IPS-20b (cell line): ENCODE measurements around the gene TTLL3.
A peak's percentile ranks its signal among the peaks of the same experiment; 100 is the strongest.

Experiments
- H3K27ac ChIP-seq: one replicate; pipeline ENCODE4 v1.5.1; 2013; ENCODE audit warnings: low read length
- H3K27me3 ChIP-seq: 2 replicates; pipeline ENCODE4 v1.6.1; 2013; ENCODE audit warnings: mild to moderate bottlenecking, low read length, inconsistent platforms; ENCODE audit not compliant: insufficient read depth
- H3K36me3 ChIP-seq: 2 replicates; pipeline ENCODE4 v1.6.1; 2013; ENCODE audit warnings: low read depth, mild to moderate bottlenecking, inconsistent platforms, low read length, moderate library complexity; ENCODE audit not compliant: insufficient read depth
- H3K4me1 ChIP-seq: 2 replicates; pipeline ENCODE4 v1.6.1; 2013; ENCODE audit warnings: mild to moderate bottlenecking, control low read depth, inconsistent platforms, low read length, moderate library complexity; ENCODE audit not compliant: insufficient read depth
- H3K4me3 ChIP-seq: 2 replicates; pipeline ENCODE4 v1.5.1; 2013; ENCODE audit warnings: mild to moderate bottlenecking, low read length, inconsistent platforms
- H3K9ac ChIP-seq: 2 replicates; pipeline ENCODE4 v1.6.1; 2013; ENCODE audit warnings: low read depth, mild to moderate bottlenecking, inconsistent platforms, low read length, moderate library complexity
- H3K9me3 ChIP-seq: 2 replicates; pipeline ENCODE4 v1.6.1; 2013; ENCODE audit warnings: mild to moderate bottlenecking, low read depth, low read length, inconsistent platforms; ENCODE audit not compliant: insufficient read depth

TTLL3 gene

DNA sequence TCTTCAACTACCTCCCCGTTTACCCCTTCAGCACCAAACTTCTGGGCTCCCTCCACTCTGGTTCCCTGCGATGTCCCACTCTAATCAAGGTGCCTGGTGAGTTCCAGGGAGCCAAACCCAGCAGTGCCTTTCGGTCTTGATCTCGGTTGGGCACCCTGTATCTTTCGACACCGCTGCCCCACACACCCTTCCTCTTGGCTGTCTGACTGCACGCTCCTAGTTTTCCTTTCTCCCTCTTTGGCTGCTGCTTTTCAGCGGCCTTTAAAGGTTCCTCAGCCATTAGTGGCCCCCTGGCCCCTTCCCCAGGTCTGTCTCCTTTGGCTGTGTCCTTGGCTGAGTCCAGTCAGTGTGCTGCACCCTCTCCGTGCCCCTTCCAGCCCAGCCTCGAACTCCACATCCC lies 784 bp downstream of the TTLL3 start:
- peak overlapping the region; percentile 72 for H3K4me3 ChIP-seq
- H3K4me1 ChIP-seq: peaks cover 3% of the 10 kb centered on the region; the same call in 1 of the 2 replicates
- no peaks in the 10 kb centered on the region for H3K9me3 ChIP-seq
- peaks cover 14% of the 10 kb centered on the region for H3K36me3 ChIP-seq
- peaks cover 16% of the 10 kb centered on the region for H3K27me3 ChIP-seq
- H3K9ac ChIP-seq: no peak overlapping the region
- no peak overlapping the region for H3K27ac ChIP-seq

DNA sequence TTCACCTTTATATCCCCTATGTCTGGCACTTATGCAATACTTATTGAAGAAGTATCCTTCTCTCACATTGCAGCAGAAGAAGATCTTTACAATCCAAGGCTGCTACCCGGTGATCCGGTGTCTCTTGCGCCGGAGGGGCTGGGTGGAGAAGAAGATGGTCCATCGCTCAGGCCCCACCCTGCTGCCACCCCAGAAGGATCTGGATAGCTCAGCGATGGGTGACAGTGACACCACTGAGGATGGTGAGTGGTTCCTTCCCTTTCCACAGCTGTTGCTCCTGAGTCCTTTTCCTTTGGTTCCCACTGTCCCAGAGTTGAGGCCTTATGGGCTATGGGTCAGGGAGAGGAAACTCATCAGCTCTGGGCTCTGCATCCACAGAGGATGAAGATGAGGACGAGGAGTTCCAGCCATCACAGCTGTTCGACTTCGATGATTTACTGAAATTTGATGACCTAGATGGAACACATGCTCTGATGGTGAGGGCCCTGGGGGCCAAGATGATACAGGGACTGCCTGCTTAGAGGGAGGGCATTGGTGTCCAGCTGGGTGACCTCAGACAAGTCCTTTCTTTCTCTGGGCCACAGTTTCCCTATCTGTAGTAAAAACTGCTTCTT lies 2.9 kb downstream of the TTLL3 start:
- Histone ChIP-seq H3K4me1 (peaks cover 3% of the 10 kb centered on the region; the same call in 1 of the 2 replicates), H3K36me3 (no peaks in the 10 kb centered on the region), H3K4me3 (no peak overlapping the region), H3K9me3 (no peaks in the 10 kb centered on the region), H3K27ac (no peak overlapping the region), H3K27me3 (peaks cover 16% of the 10 kb centered on the region), H3K9ac (no peak overlapping the region)

- H3K4me1 ChIP-seq: no peaks in the 10 kb centered on the region
Observed at GRCh38 chr3:9815986-9816385, 5.9 kb downstream of the TTLL3 start.

DNA sequence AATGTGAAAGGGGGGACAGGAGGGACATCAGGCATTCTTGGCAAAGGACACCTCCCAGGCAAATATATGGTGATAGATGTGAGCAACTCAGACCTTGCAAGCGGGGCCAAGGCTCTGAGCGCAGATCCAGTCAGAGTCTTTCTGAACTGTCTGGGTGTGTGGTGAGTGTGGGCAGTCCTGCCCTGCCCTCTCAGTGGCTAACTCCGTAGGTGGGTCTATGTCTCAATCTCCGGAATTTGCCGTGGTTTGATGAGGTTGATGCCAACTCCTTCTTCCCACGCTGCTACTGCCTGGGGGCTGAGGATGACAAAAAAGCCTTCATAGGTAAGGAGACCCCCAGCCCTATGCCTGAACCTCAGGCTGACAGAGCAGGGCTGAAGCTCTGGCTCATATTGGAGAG lies 7.4 kb downstream of the TTLL3 start:
- H3K27ac ChIP-seq: no peak overlapping the region
- no peaks in the 10 kb centered on the region for H3K27me3 ChIP-seq
- no peak overlapping the region for H3K9ac ChIP-seq
- H3K9me3 ChIP-seq: no peaks in the 10 kb centered on the region
- 0 out of 2 replicates have a peak, but pooled peaks cover 2% of the 10 kb centered on the region for H3K4me1 ChIP-seq
- H3K36me3 ChIP-seq: no peaks in the 10 kb centered on the region
- no peak overlapping the region for H3K4me3 ChIP-seq

More at GRCh38 chr3:9815986-9816385, 5.9 kb downstream of the TTLL3 start:
- Histone ChIP-seq H3K27ac (no peak overlapping the region), H3K36me3 (no peaks in the 10 kb centered on the region), H3K4me3 (no peak overlapping the region), H3K9me3 (no peaks in the 10 kb centered on the region), H3K9ac (no peak overlapping the region), H3K27me3 (peaks cover 10% of the 10 kb centered on the region)

DNA sequence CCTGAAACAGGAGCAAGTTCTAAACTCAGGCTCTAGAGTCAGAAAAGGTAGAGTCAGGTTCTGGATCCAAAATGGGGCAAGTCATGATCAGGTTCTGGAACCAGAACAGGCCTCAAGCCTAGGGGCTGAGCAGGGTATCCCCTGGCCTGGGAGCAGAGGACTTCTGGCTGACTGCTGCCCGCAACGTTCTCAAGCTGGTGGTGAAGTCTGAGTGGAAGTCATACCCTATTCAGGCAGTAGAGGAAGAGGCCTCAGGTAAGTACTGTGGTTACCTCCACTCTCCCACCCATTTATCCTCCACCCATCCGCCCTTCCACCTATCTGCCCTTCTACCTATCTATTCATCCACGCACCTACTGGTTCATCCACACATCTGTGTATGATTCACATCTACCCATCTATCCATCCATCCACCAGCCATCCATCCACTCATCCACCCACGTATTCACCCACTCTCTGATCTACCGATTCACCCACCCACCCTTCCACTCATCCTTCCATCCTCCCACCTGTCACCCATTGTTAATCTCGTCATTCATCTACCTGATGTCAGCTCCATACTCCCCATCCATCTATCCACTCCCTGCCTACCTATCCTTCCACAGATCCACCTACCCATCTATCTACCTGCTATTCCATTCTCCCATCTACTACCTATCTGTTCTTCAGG lies 8.7 kb downstream of the TTLL3 start:
- H3K9ac ChIP-seq: no peak overlapping the region
- no peaks in the 10 kb centered on the region for H3K9me3 ChIP-seq
- 0 out of 2 replicates have a peak, but pooled peaks cover 2% of the 10 kb centered on the region for H3K4me1 ChIP-seq
- H3K27me3 ChIP-seq: no peaks in the 10 kb centered on the region
- H3K4me3 ChIP-seq: no peak overlapping the region
- no peak overlapping the region for H3K27ac ChIP-seq
- H3K36me3 ChIP-seq: no peaks in the 10 kb centered on the region

DNA sequence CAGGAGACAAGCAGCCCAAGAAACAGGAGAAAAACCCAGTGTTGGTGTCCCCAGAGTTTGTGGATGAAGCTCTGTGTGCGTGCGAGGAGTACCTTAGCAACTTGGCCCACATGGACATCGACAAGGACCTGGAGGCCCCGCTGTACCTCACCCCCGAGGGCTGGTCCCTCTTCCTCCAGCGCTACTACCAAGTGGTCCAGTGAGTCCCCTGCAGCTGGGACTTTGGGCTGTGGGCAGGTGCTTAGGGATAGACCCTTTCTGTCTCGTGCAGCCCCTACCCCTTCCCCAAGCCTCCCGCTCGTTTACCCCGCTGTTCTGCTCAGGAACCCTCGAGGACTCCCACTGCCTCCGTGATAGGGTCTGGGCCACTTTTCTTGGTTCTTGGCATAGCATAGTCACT lies 10.5 kb downstream of the TTLL3 start:
- Histone ChIP-seq H3K27me3 (no peaks in the 10 kb centered on the region), H3K27ac (no peak overlapping the region), H3K36me3 (no peaks in the 10 kb centered on the region), H3K4me1 (0 out of 2 replicates have a peak, but pooled peaks cover 2% of the 10 kb centered on the region), H3K9me3 (no peaks in the 10 kb centered on the region), H3K9ac (no peak overlapping the region), H3K4me3 (no peak overlapping the region)

DNA sequence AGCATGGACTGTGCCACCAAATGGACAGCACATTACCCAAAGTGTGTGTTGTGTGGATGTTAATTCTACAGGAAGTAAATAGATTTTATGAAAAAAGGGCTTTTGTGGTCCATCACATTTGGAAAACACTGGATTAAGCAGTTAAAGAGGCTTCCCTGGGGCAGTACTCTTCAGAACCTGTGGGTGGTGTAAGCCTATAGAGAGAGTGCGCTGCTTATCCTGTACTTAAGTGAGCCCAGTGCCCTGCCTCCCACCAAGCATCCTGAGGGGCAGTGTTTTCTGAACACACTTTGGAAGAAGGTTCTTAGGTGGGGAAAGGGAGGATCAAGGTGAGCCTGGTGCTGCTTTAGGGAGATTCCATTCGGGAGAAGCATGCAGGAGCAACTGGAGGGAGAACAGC lies 10.9 kb downstream of the TTLL3 start:
- Histone ChIP-seq H3K36me3 (no peaks in the 10 kb centered on the region), H3K4me1 (0 out of 2 replicates have a peak, but pooled peaks cover 2% of the 10 kb centered on the region), H3K9ac (no peak overlapping the region), H3K27ac (no peak overlapping the region), H3K9me3 (no peaks in the 10 kb centered on the region), H3K27me3 (no peaks in the 10 kb centered on the region), H3K4me3 (no peak overlapping the region)

DNA sequence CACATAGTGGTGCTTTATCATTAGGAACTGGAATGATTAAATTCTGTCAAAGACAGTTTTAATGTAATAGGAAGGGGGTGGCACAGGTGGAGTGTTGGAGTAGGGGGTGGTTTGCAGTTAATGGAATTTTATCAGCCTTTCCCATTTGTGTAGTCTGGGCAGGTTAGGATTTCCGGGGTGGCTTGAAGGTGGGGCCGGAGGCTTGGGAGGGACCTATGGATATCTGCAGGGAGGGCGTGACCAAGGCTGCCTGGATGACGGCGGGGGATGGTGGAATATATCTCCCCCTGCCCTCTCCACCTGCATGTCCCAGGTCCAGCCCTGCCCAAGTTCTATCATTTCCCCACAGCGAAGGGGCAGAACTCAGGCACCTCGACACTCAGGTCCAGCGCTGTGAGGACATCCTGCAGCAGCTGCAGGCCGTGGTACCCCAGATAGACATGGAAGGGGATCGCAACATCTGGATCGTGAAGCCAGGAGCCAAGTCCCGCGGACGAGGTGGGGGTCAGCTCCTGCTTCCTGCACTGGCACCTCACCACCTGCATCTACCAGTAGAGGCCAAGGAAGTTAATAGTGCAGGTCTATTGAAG lies 15.5 kb downstream of the TTLL3 start:
- no peaks in the 10 kb centered on the region for H3K36me3 ChIP-seq
- H3K4me3 ChIP-seq: no peak overlapping the region
- H3K9me3 ChIP-seq: no peaks in the 10 kb centered on the region
- H3K27me3 ChIP-seq: no peaks in the 10 kb centered on the region
- H3K27ac ChIP-seq: no peak overlapping the region
- H3K4me1 ChIP-seq: 0 out of 2 replicates have a peak, but pooled peaks cover 2% of the 10 kb centered on the region
- 0 out of 2 replicates have a peak overlapping the region, but pooled peaks have one; percentile 34 for H3K9ac ChIP-seq

DNA sequence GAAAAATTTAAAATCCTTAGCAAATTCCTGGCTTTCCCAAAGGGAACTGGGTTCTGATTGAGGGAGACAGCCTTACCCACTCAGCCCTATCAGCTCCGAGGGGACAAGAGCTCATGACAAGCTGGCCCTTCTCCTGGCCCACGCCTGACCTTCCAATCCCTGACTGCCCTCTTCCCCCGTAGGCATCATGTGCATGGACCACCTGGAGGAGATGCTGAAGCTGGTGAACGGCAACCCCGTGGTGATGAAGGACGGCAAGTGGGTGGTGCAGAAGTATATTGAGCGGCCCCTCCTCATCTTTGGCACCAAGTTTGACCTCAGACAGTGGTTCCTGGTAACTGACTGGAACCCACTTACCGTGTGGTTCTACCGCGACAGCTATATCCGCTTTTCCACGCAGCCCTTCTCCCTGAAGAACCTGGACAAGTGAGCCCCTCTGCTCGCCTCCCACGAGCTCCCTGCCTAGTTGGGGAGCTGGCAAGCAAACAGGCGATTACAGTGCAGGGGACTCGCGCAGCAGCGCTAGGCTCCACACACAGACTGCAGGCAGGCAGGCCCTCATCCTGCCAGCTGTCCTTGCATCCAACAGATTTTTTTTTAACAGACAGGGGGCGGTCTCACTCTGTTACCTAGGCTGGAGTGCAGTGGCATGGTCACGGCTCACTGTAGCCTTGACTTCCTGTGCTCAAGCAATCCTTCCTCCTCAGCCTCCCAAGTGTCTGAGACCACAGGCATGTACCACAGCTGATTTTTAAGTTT lies 16.9 kb downstream of the TTLL3 start:
- Histone ChIP-seq H3K9ac (no peak overlapping the region), H3K27me3 (no peaks in the 10 kb centered on the region), H3K27ac (no peak overlapping the region), H3K9me3 (no peaks in the 10 kb centered on the region), H3K36me3 (no peaks in the 10 kb centered on the region), H3K4me3 (no peak overlapping the region), H3K4me1 (no peaks in the 10 kb centered on the region)

- Histone ChIP-seq H3K27ac (no peak overlapping the region), H3K4me3 (no peak overlapping the region), H3K9me3 (no peaks in the 10 kb centered on the region), H3K27me3 (no peaks in the 10 kb centered on the region), H3K36me3 (no peaks in the 10 kb centered on the region), H3K9ac (no peak overlapping the region), H3K4me1 (no peaks in the 10 kb centered on the region)
Observed at GRCh38 chr3:9828801-9829755, 19.0 kb downstream of the TTLL3 start.

DNA sequence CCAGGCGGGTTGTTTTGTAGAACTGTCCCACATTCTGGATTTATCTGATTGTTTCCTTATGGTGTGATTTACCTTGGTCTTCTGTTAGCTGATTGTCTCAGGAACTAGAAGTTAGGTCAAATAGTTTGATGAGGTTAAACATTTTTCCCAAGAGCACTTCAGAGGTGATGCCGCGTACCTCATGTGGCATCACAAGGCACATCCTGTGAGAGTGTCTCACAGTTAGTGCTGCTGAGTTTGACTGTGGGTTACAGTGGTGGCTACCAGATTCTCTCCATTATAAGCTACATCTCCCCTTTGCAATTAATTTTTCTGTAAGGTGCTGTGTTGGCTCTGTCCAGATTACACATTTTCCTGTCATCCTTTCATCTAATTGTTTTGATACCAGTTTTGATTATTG lies 21.2 kb downstream of the TTLL3 start:
- H3K27ac ChIP-seq: no peak overlapping the region
- H3K27me3 ChIP-seq: no peaks in the 10 kb centered on the region
- H3K4me1 ChIP-seq: no peaks in the 10 kb centered on the region
- H3K9me3 ChIP-seq: no peaks in the 10 kb centered on the region
- no peaks in the 10 kb centered on the region for H3K36me3 ChIP-seq
- no peak overlapping the region for H3K4me3 ChIP-seq
- H3K9ac ChIP-seq: no peak overlapping the region
